Motor neuron (in vitro differentiated cells): ENCODE results near the gene BCAS1. TPM values are rescaled to one million over a fixed set of nuclear protein-coding genes. Genes with fewer than 3 reads are reported as not detected.

Experiments
- ATAC-seq, 8 experiments: fragments of 200-7000 bp; cut with Tn5 transposase; replicated peaks in 6 of 8; 2 replicates each; pipeline ENCODE4 v1.8.0; 2021; ENCODE audit warnings: mild to moderate bottlenecking in 8 of 8, moderate library complexity in 8 of 8
- H3K27ac ChIP-seq, 2 donors: fragments of 250-450 bp; sonication (Bioruptor Pico); 2 replicates each; pipeline ENCODE4 v1.9.0; 2021; ENCODE audit warnings: antibody characterized with exemption in 2 of 2, mild to moderate bottlenecking in 2 of 2, moderate library complexity in 1 of 2
- H3K4me1 ChIP-seq, 2 donors: fragments of 250-450 bp; sonication (Bioruptor Pico); replicated peaks in 1 of 2; 2 replicates each; pipeline ENCODE4 v1.6.1; 2021; ENCODE audit warnings: antibody characterized with exemption in 2 of 2, mild to moderate bottlenecking in 2 of 2, moderate library complexity in 1 of 2
- H3K4me3 ChIP-seq, 5 donors: fragments of 250-450 bp; sonication (Bioruptor Pico); 2 replicates each; pipeline ENCODE4 v1.9.0; 2021; ENCODE audit warnings: antibody characterized with exemption in 5 of 5, mild to moderate bottlenecking in 5 of 5, moderate library complexity in 4 of 5
- WGBS, 10 experiments: fragments of 450-650 bp; shearing (Covaris generic); methylation state at CpG; one replicate each; pipeline ENCODE4 v1.0.0; 2022; 5-methylcytosine and 5-hydroxymethylcytosine counted together
- in situ Hi-C, 9 experiments: fragments of 400-800 bp; cut with MboI; loops; one replicate each; pipeline ENCODE4 v1.15.0; 2021; ENCODE audit warnings: low sequenced_read_pairs in 9 of 9, low pct_unique_long_range_greater_than_20kb in 2 of 9; ENCODE audit not compliant: unreplicated experiment in 9 of 9
- total RNA-seq, 8 experiments: library from RNA; unstranded; fragments of 300-600 nt; gene quantifications; 2 replicates each; pipeline versions ENCODE4 v1.2.3 to v1.2.4, GENCODE V29; 2022

BCAS1 gene
- total RNA-seq, 8 experiments from 2014 or later = 0.05 to 1.3 (median 0.28) TPM

- peak in 3 of 8 experiments; percentile 13 to 81 (median 63) for ATAC-seq
- H3K27ac ChIP-seq = no peak overlapping the region
- no peak overlapping the region for H3K4me3 ChIP-seq
- in situ Hi-C loops = loop anchor here in 3 of 9 experiments (25.0 kb wide), 1 partner anchor 552 kb away; no protein-coding TSS in a partner anchor
- 0 to 100% (median 61%) methylated on average over 1 to 5 of the region's 5 CpGs; no CpG with 5 or more reads in 3 of the 10 experiments for WGBS, 10 experiments
- no peaks in the 10 kb centered on the region for H3K4me1 ChIP-seq
These were observed 14.5 kb upstream of the BCAS1 start for GRCh38 chr20:54084727-54085388.

DNA sequence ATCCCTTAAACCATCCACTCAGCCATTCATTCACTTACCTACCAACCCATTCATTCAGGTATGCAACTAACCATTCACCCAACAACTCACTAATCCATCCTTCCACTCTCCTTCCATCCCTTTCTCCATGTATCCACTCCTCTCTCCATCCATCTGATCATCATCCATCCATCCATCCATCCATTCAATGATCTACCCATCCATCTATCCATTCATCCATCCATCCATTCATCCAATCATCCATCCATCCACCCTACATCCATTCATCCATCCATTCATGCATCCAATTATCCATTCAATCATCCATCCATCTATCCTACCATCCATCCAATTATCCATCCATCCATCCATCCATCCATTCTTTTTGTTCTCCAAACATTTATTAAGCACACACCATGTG lies 13.8 kb upstream of the BCAS1 start:
- Histone ChIP-seq H3K27ac (no peak overlapping the region), H3K4me1 (no peaks in the 10 kb centered on the region), H3K4me3 (no peak overlapping the region)
- ATAC-seq = no peak
- in situ Hi-C loops = loop anchor here in 3 of 9 experiments (25.0 kb wide), 1 partner anchor 553 kb away; no protein-coding TSS in a partner anchor

- H3K4me1 ChIP-seq = no peaks in the 10 kb centered on the region
- in situ Hi-C loops = loop anchor here in 3 of 9 experiments (25.0 kb wide), 1 partner anchor 554 kb away; no protein-coding TSS in a partner anchor
- no peak for ATAC-seq
- no peak overlapping the region for H3K4me3 ChIP-seq
- H3K27ac ChIP-seq = no peak overlapping the region
These were observed 13.1 kb upstream of the BCAS1 start for GRCh38 chr20:54083459-54083858.

DNA sequence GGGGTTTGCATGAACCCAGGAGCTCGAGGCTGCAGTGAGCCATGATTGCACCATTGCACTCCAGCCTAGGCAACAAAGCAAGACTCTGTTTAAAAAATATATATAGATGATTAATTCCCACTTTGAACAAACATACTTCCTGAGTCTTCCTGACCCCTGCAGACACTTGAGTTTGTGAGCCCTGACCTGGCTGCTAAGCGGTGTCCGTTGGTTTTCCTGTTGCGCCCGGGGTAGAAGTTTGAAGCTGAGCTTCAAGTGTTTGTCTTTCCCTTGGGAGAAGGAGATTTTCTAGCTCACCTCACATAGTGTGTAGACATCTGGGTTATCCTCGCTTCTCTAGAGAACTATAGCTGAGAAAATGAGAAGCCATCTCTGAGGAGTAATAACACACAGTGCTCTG lies 11.7 kb upstream of the BCAS1 start:
- Histone ChIP-seq H3K27ac (no peak overlapping the region), H3K4me1 (no peaks in the 10 kb centered on the region), H3K4me3 (no peak overlapping the region)
- in situ Hi-C loops = loop anchor here in 3 of 9 experiments (25.0 kb wide), 1 partner anchor 555 kb away; no protein-coding TSS in a partner anchor
- no peak for ATAC-seq
- 58 to 100% (median 84%) methylated on average over 1 to 6 of the region's 6 CpGs; no CpG with 5 or more reads in 2 of the 10 experiments for WGBS, 10 experiments

DNA sequence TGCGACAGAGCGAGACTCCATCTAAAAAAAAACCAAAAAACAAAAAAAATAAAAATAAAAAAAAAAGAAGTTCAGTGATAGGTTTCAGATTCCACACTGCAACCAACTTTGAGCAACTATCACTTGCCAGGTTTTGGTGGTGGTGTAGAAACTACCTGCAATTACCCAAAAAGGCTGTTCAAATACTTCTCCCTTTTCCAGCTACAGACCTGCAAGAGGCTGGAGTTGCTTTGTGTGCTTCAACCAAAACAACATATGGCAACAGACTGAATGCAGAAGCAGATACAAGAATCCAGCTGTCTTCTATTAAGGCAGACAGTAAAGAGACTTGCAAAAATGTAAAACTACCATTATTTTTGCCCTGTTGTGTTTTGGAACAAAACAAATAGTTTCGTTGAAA lies 9.3 kb upstream of the BCAS1 start:
- WGBS, 10 experiments = 0 to 71% (median 46%) methylated on average over 1 to 3 of the region's 3 CpGs
- in situ Hi-C loops = loop anchor here in 3 of 9 experiments (25.0 kb wide), 1 partner anchor 558 kb away; no protein-coding TSS in a partner anchor
- Histone ChIP-seq H3K4me1 (no peaks in the 10 kb centered on the region), H3K27ac (no peak overlapping the region), H3K4me3 (no peak overlapping the region)
- peak in 2 of 8 experiments; percentile 18 to 51 for ATAC-seq

DNA sequence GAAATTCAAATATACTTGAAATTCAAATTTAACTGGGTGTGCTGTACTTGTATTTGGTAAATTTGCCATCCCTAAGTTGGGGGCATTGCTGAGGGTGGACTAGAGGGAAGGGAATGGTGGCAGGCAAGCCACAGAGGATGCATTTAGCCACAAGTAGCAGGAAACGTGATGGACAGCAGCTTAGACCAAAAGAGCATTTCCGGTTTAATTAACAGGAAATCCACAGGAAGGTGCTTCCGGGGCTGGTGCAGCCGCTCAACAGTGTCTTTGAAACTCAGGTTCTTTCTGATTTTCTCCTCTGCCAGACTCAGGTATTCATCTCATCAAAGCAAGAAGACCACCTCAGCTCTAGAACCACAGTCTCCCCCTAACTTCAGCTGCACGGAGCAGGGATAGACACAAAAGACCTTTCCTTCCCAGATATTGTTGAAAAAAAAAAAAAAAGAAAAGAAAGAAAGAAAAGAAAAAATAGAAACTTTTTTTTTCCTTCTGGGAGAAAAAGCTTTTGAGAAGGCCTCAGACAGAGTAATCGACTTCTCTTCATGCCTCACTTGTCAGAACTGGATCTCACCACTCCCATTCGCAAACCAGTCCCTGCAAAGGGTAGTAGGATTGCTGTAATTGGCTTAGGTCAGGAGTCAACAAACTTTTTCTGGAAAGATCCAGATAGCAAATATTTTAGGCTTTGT lies 8.0 kb upstream of the BCAS1 start:
- in situ Hi-C loops = loop anchor here in 3 of 9 experiments (25.0 kb wide), 1 partner anchor 559 kb away; no protein-coding TSS in a partner anchor
- ATAC-seq = no peak
- WGBS, 10 experiments = 60 to 97% (median 86%) methylated on average over 2 to 7 of the region's 7 CpGs
- no peak overlapping the region for H3K4me3 ChIP-seq
- H3K27ac ChIP-seq = no peak overlapping the region
- no peaks in the 10 kb centered on the region for H3K4me1 ChIP-seq

GRCh38 chr20:54076259-54076658 lies 5.9 kb upstream of the BCAS1 start:
- Histone ChIP-seq H3K27ac (no peak overlapping the region), H3K4me3 (no peak overlapping the region), H3K4me1 (no peaks in the 10 kb centered on the region)
- in situ Hi-C loops = loop anchor here in 3 of 9 experiments (25.0 kb wide), 1 partner anchor 561 kb away; no protein-coding TSS in a partner anchor
- no peak for ATAC-seq
- 29 to 100% (median 88%) methylated on average over 1 to 3 of the region's 3 CpGs; no CpG with 5 or more reads in 3 of the 10 experiments for WGBS, 10 experiments

- no peak for ATAC-seq
- Histone ChIP-seq H3K4me1 (no peaks in the 10 kb centered on the region), H3K4me3 (no peak overlapping the region), H3K27ac (no peak overlapping the region)
- in situ Hi-C loops = loop anchor here in 3 of 9 experiments (25.0 kb wide), 1 partner anchor 562 kb away; no protein-coding TSS in a partner anchor
- WGBS, 10 experiments = 17 to 100% (median 40%) methylated on average over 1 of the region's 1 CpG; no CpG with 5 or more reads in 2 of the 10 experiments
These were observed 4.9 kb upstream of the BCAS1 start for GRCh38 chr20:54075322-54075721.

DNA sequence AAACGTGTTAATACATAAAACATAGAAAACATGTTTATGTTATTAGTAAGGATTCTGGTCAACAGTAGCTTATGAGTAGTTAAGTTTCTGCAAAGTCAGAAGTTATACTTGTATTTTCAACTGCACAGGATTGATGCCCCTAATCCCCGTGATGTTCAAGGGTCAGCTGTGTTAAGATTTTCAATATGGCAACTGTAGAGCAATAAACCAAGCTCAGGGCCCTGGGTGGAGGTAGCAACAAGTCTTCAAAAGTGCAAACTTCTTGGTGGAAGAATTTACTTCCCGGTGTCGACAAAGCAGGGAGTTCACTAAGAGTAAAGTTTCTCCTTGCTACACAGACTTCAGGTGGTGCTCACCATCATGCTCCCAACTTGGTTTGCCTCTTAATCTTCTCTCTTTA lies 4.1 kb upstream of the BCAS1 start:
- in situ Hi-C loops = loop anchor here in 5 of 9 experiments (25.0 kb wide), 3 partner anchors 112 to 512 kb away; partner anchors contain the start of gene ZNF217 (in 4 of the 5)
- ATAC-seq = no peak
- 20 to 89% (median 72%) methylated on average over 1 to 4 of the region's 4 CpGs; no CpG with 5 or more reads in 2 of the 10 experiments for WGBS, 10 experiments
- no peak overlapping the region for H3K4me3 ChIP-seq
- H3K27ac ChIP-seq = no peak overlapping the region
- H3K4me1 ChIP-seq = no peaks in the 10 kb centered on the region

GRCh38 chr20:54073288-54073687 lies 2.9 kb upstream of the BCAS1 start:
- in situ Hi-C loops = loop anchor here in 5 of 9 experiments (25.0 kb wide), 3 partner anchors 111 to 511 kb away; partner anchors contain the start of gene ZNF217 (in 4 of the 5)
- 59 to 94% (median 80%) methylated on average over 1 to 9 of the region's 10 CpGs for WGBS, 10 experiments
- H3K27ac ChIP-seq = no peak overlapping the region
- no peaks in the 10 kb centered on the region for H3K4me1 ChIP-seq
- no peak for ATAC-seq
- H3K4me3 ChIP-seq = no peak overlapping the region

- H3K27ac ChIP-seq = no peak overlapping the region
- WGBS, 10 experiments = 62 to 100% (median 87%) methylated on average over 1 to 7 of the region's 9 CpGs; no CpG with 5 or more reads in 1 of the 10 experiments
- H3K4me1 ChIP-seq = peaks cover 6 to 8% of the 10 kb centered on the region in 2 donors
- in situ Hi-C loops = loop anchor here in 5 of 9 experiments (10.0 to 25.0 kb wide), 4 partner anchors 107 to 507 kb away; partner anchors contain the start of gene ZNF217 (in 4 of the 5)
- ATAC-seq = no peak
- no peak overlapping the region for H3K4me3 ChIP-seq
These were observed 858 bp downstream of the BCAS1 start for GRCh38 chr20:54069501-54069971.

DNA sequence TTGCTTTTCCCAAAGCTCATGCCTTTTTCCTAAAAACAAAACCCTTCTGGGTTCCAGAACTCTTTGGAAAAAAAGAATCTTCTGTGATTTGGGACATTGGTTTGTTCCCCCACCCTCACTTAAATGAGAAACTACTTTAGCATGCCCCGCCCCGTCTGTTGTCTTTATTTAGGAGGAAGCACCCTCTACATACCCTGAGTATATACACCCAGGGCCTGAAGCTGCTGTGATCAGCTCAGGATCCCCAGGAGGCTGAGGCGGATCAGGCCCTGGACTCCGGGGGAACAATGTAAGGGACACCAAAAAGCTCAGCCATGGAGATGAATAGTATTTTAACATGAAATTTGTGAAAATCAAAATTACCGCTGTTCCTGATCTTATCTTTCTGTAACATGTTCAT lies 1.4 kb downstream of the BCAS1 start:
- 50 to 100% (median 92%) methylated on average over 1 to 3 of the region's 5 CpGs; no CpG with 5 or more reads in 2 of the 10 experiments for WGBS, 10 experiments
- in situ Hi-C loops = loop anchor here in 5 of 9 experiments (10.0 to 25.0 kb wide), 4 partner anchors 107 to 507 kb away; partner anchors contain the start of gene ZNF217 (in 4 of the 5)
- no peak overlapping the region for H3K4me3 ChIP-seq
- no peak overlapping the region for H3K27ac ChIP-seq
- peaks cover 6 to 8% of the 10 kb centered on the region in 2 donors for H3K4me1 ChIP-seq
- ATAC-seq = no peak
